ENCODE measurements around the gene GPR137B. TPM values are rescaled to one million over a fixed set of nuclear protein-coding genes. Genes with fewer than 3 reads are reported as not detected.
"Not testable (repeated sequence)": the region's sequence is repeated elsewhere in the genome, so short reads cannot be mapped to it uniquely, and the experiment has no call there.

GPR137B gene
- total and polyA plus RNA-seq, 5 experiments from 2014 or later: 3.6 to 10.2 (median 8.1) TPM

DNA sequence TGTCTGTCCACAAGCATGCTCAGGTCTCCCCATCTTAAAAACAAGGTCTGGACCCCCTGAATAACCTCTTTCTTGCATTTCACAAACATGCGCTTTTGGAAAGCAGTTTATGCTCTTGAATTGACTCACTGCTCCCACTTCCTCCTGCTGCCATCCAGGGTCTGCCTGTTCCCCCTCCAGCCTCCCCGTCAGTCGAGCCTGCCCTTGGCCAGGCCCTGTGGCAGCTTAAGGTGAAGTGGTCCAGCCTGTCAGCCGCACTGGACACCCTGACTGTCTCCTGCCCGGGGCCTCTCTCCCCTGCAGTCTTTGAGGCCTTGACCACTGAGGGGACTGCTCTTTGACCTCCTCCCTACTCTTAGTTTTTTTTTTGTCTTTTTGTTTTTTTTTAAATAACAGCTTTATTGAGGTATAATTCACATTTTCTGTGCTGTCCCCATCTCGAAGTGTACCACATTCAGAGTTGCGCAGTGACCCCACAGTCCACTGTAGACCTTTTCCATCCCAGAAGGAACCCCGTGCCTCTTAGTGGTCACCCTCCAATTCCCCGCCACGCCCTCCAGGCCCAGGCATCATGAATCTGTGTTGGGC lies 18.3 kb downstream of the GPR137B start:
- no peak for DNase-seq
- Mint-ChIP-seq H3K36me3 (peaks cover 17 to 23% (median 20%) of the 10 kb centered on the region in 3 donors), H3K27ac (peak overlapping the region in 2 of 10 donors; percentile 10 to 79), H3K27me3 (no peaks in the 10 kb centered on the region), H3K9me3 (peaks cover 0 to 41% (median 18%) of the 10 kb centered on the region in 9 donors), H3K4me3 (peak overlapping the region in 2 of 10 donors; percentile 42 to 75), H3K4me1 (peaks cover 9 to 41% (median 27%) of the 10 kb centered on the region in 4 donors)
- POLR2A ChIA-PET: no interaction called here
- no peak for ATAC-seq

DNA sequence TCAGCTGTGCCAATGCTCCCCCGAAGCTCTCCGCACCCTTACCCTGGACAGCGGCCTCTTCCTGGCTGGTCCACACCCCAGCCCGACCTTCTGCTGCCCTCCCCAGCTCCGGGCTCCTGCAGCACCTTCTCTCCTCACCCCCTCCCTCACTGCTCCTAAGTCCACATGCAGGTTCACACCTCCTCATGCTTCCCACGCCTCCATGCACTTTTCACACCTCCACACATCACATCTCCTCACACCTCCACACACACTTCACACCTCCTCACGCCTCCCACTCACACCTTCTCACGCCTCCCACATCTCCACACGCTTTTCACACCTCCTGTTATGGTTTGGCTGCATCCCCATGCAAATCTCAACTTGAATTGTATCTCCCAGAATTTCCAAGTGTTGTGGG lies 18.9 kb downstream of the GPR137B start:
- H3K4me3 Mint-ChIP-seq: peak overlapping the region in 1 of 10 donors; percentile 42
- H3K4me1 Mint-ChIP-seq: peaks cover 8 to 38% (median 25%) of the 10 kb centered on the region in 4 donors
- H3K9me3 Mint-ChIP-seq: peaks cover 0 to 41% (median 18%) of the 10 kb centered on the region in 9 donors
- H3K27ac Mint-ChIP-seq: peak overlapping the region in 1 of 10 donors; percentile 60
- POLR2A ChIA-PET: no interaction called here
- DNase-seq (no peak), ATAC-seq (no peak)
- no peaks in the 10 kb centered on the region for H3K27me3 Mint-ChIP-seq
- peaks cover 17 to 23% (median 20%) of the 10 kb centered on the region in 3 donors for H3K36me3 Mint-ChIP-seq

DNA sequence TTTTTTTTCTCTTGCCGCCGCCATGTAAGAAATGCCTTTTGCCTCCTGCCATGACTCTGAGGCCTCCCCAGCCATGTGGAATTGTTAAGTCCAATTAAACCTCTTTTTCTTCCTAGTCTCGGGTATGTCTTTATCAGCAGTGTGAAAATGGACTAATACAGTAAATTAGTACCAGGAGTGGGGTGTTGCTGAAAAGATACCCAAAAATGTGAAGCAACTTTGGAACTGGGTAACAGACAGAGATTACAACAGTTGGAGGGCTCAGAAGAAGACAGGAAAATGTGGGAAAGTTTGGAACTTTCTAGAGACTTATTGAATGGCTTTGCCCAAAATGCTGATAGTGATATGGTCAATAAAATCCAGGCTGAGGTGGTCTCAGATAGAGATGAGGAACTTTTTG lies 19.4 kb downstream of the GPR137B start:
- H3K27ac Mint-ChIP-seq, DNase-seq, ATAC-seq, H3K27me3 Mint-ChIP-seq, H3K4me3 Mint-ChIP-seq, POLR2A ChIA-PET: not testable (repeated sequence)
- Mint-ChIP-seq H3K36me3 (peaks cover 17 to 23% (median 20%) of the 10 kb centered on the region in 3 donors), H3K4me1 (peaks cover 8 to 33% (median 24%) of the 10 kb centered on the region in 4 donors), H3K9me3 (peaks cover 0 to 41% (median 18%) of the 10 kb centered on the region in 9 donors)

DNA sequence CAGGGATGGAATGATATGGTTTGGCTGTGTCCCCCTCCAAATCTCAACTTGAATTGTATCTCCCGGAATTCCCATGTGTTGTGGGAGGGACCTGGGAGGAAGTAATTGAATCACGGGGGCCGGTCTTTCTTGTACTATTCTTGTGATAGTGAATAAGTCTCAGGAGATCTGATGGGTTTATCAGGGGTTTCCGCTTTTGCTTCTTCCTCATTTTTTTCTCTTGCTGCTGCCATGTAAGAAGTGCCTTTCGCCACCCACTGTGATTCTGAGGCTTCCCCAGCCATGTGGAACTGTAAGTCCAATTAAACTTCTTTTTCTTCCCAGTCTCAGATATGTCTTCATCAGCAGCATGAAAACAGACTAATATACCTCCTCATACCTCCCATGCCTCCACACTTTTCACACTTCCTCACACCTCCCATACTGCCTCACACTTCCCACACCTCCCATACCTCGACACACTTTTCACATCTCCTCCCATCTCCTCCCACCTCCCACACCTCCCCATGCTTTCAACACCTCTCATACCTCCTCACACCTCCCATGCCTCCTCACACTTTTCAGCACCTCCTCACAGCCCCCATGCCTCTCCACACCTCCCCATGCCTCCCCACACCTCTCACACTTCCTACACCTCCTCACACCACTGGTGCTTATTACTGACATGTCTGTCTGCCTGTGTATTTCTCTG lies 21.3 kb downstream of the GPR137B start:
- ATAC-seq: no peak

DNA sequence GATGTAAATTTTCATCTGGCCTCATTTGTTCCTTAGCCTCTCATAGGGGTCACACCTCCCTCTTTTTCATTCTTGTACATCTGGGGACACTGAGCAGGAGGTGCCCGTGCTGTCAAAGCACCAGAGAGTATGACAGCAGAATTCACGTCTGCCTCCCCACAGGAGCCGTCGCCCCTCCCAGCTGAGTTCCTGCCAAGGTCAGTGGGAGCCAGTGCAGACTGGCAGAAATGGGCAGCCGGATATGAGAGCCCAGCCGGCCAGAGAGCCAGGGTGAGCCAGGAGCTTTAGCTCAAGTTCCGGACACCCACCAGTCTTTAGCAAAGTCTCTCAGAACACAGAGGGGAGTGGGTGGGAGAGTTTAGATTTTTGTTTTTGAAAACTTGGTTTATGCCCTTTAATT lies 21.9 kb downstream of the GPR137B start:
- H3K36me3 Mint-ChIP-seq: peaks cover 18 to 23% (median 20%) of the 10 kb centered on the region in 3 donors
- POLR2A ChIA-PET: no interaction called here

More for the DNA sequence above, 21.3 kb downstream of the GPR137B start:
- no peaks in the 10 kb centered on the region for H3K27me3 Mint-ChIP-seq
- no peak for DNase-seq
- peaks cover 17 to 23% (median 20%) of the 10 kb centered on the region in 3 donors for H3K36me3 Mint-ChIP-seq
- POLR2A ChIA-PET: no interaction called here
- peaks cover 0 to 40% (median 18%) of the 10 kb centered on the region in 9 donors for H3K9me3 Mint-ChIP-seq
- H3K4me1 Mint-ChIP-seq: peaks cover 8 to 29% (median 19%) of the 10 kb centered on the region in 4 donors
- peak overlapping the region in 1 of 10 donors; percentile 61 for H3K27ac Mint-ChIP-seq
- peak overlapping the region in 1 of 10 donors; percentile 26 for H3K4me3 Mint-ChIP-seq

DNA sequence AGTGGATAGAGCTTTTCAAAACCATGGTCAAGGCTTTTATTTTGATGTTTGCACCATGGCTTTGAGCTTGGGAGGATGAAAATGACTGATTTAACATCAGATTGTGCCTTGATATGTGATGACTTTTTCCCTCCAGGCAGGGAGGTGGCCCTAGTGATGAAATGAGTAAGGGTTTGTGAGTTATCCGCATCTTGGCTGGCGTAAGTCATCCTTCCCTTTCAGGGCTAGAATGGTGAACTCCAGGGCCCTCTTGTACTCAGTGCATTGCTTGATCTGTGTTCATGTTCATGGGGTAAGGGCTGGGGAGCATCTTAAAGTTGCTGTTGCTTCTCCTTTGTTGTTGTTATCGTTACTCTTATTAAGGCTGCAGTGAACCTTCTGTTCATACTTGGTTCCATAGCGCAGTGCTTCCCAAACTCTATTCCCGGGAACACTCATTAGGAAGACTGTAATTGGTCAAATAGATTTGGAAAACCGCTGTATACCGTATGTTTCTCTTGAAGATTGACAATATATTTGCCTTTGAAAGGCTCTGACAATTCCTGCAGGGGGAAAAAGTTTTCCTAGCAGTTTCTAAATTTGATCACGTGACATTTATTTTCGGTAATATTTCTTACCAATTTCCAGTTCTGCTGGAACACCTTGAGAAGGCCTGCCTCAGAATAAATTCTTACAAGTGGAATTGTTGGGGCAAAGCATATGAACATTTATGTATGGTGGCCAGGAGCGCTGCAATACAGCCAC lies 23.1 kb downstream of the GPR137B start:
- Mint-ChIP-seq H3K4me1 (peaks cover 6 to 21% (median 12%) of the 10 kb centered on the region in 4 donors), H3K27me3 (no peaks in the 10 kb centered on the region), H3K27ac (no peak overlapping the region), H3K9me3 (peaks cover 0 to 30% (median 17%) of the 10 kb centered on the region in 9 donors), H3K4me3 (no peak overlapping the region), H3K36me3 (peaks cover 17 to 23% (median 18%) of the 10 kb centered on the region in 3 donors)
- POLR2A ChIA-PET: no interaction called here
- DNase-seq: no peak
- no peak for ATAC-seq

More for the DNA sequence above, 21.9 kb downstream of the GPR137B start:
- Mint-ChIP-seq H3K27ac (peak overlapping the region in 2 of 10 donors; percentile 61 to 71), H3K27me3 (no peaks in the 10 kb centered on the region), H3K4me1 (peaks cover 8 to 24% (median 18%) of the 10 kb centered on the region in 4 donors), H3K4me3 (no peak overlapping the region), H3K9me3 (peaks cover 0 to 33% (median 18%) of the 10 kb centered on the region in 9 donors)
- ATAC-seq (no peak), DNase-seq (no peak)

DNA sequence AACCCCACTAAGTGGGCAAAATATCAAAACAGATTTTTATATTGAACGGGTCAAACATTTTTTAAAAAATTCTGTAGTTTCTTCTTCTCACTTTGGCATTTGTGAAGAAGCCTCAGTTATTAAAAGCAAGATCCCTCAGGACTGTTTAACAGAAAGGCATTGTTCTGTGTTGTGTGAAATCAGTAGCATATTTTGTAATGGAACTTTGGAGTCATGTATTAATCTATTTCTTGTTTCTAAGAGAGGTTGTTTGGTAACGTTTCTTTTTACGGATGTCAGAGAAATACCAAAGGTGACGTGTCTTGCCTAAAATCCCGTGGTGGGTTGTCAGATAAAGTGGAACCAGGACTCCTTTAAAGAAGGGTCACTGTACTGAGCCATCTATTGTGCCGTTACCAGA lies 23.7 kb downstream of the GPR137B start:
- DNase-seq (no peak), ATAC-seq (no peak)
- peaks cover 12 to 18% (median 15%) of the 10 kb centered on the region in 3 donors for H3K36me3 Mint-ChIP-seq
- peaks cover 5 to 19% (median 10%) of the 10 kb centered on the region in 4 donors for H3K4me1 Mint-ChIP-seq
- no peaks in the 10 kb centered on the region for H3K27me3 Mint-ChIP-seq
- H3K9me3 Mint-ChIP-seq: peaks cover 0 to 25% (median 11%) of the 10 kb centered on the region in 9 donors
- POLR2A ChIA-PET: no interaction called here
- H3K27ac Mint-ChIP-seq: no peak overlapping the region
- H3K4me3 Mint-ChIP-seq: no peak overlapping the region

DNA sequence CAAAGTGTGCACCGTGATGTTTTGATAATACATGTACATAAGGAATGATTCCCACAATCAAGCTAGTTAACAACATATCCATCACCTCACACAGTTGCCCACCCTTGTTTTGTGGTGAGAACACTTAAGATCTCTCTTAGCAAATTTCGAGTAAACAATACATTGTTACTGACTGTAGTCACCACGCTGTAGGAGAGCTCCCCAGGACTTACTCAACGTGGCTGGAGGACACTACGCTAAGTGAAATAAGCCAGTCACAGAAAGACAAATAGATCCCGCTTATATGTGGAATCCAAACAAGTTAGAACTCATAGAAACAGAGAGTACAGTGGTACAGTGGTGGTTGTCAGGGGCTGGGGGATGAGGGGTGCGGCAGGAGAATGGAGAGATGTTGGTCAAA lies 24.8 kb downstream of the GPR137B start:
- POLR2A ChIA-PET: no interaction called here
- peaks cover 0 to 14% (median under 1%) of the 10 kb centered on the region in 9 donors for H3K9me3 Mint-ChIP-seq
- H3K36me3 Mint-ChIP-seq: peaks cover under 1 to 18% (median 8%) of the 10 kb centered on the region in 3 donors
- ATAC-seq (no peak), DNase-seq (no peak)
- peaks cover 6 to 13% (median 9%) of the 10 kb centered on the region in 4 donors for H3K4me1 Mint-ChIP-seq
- no peaks in the 10 kb centered on the region for H3K27me3 Mint-ChIP-seq
- H3K27ac Mint-ChIP-seq: no peak overlapping the region
- no peak overlapping the region for H3K4me3 Mint-ChIP-seq

DNA sequence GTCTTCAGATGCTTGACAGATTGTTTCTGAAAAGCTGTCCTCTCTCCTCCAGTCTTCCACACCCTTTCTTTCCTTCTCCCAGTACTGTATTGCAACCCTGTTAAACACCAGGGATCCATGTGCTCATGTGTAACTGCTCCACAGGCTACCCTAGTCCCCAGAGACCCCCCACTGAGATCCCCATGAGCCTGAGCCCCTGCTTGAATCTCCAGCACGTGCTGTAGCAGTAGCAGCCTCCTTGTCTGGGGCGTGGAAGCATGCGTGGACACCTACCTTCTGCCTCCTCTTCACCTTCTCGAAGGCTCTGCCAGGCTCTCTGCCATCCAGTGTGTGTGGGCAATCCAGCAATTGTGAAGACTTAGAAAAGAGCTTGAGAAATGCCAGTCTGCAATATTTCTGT lies 25.2 kb downstream of the GPR137B start:
- no peak for DNase-seq
- no peak overlapping the region for H3K27ac Mint-ChIP-seq

DNA sequence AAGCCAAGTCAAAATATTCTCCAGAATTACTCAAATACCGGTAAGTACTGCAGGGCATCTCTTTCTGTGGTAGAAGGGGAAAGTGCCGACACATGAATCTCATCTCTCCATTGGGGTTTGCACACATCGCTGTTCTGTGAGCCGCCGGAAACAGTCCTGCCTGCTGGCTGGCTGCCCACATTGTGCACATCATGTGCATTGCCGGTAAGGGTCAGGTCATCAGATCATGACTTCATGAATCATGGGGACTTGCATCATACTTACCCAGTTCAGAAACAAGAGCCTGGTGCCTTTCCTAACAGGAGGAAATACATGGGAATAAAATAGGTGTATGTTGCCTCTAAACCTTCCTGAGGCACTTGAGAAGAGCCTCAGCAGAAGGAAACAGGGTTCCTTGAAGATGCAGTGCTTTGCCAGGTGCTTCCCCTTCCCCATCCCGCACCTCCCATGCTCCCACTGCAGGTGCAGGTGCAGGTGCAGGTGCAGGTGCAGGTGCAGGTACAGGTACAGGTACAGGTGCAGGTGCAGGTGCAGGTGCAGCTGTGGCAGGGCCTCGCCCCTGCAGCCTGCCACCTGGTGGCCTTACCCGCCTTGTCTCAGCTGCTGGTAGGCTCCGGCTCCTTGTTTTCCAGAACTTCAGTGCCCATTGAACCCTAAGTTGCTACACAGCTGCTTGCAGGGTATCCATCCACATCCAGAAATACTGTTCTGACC lies 26.5 kb downstream of the GPR137B start:
- ATAC-seq (no peak), DNase-seq (no peak)
- H3K27ac Mint-ChIP-seq: no peak overlapping the region
- H3K27me3 Mint-ChIP-seq: no peaks in the 10 kb centered on the region
- POLR2A ChIA-PET: no interaction called here
- H3K9me3 Mint-ChIP-seq: peaks cover 0 to 4% (median 0%) of the 10 kb centered on the region in 9 donors
- no peak overlapping the region for H3K4me3 Mint-ChIP-seq
- H3K36me3 Mint-ChIP-seq: peaks cover 0 to 21% (median 3%) of the 10 kb centered on the region in 3 donors
- peaks cover 3 to 6% (median 5%) of the 10 kb centered on the region in 4 donors for H3K4me1 Mint-ChIP-seq

More for the DNA sequence above, 25.2 kb downstream of the GPR137B start:
- ATAC-seq: no peak
- Mint-ChIP-seq H3K9me3 (peaks cover 0 to 11% (median 0%) of the 10 kb centered on the region in 9 donors), H3K36me3 (peaks cover 0 to 18% (median 8%) of the 10 kb centered on the region in 3 donors), H3K4me3 (no peak overlapping the region), H3K27me3 (no peaks in the 10 kb centered on the region), H3K4me1 (peaks cover 6 to 13% (median 9%) of the 10 kb centered on the region in 4 donors)
- POLR2A ChIA-PET: no interaction called here

DNA sequence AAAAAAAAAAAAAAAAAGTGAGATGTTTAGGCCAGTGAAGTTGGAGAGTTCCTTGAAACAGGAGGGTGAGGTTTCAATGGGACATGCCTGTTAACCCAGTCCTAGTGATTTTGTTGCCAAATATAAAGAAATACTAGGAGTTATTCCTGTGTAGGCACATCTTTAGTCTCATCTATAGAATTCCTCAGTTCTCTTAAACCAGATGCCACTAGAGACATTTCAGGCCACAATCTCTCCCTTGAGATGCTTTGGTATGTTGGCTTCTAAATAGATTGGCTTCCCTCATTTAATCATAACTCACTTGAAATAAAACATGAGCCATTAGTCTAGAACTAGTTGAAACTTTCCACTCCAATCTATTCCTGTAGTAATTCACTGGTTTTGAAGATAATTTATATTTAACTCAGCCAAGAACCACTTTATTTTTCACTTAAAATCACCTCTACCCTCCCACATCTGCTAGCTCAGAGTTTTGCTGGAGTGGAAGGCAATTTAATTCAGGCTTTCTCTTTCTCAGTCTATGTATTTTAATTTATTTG lies 29.8 kb downstream of the GPR137B start:
- POLR2A ChIA-PET: no interaction called here
- DNase-seq: no peak
- no peak for ATAC-seq
- no peaks in the 10 kb centered on the region for H3K27me3 Mint-ChIP-seq
- no peaks in the 10 kb centered on the region for H3K9me3 Mint-ChIP-seq
- peaks cover 0 to 2% (median under 1%) of the 10 kb centered on the region in 4 donors for H3K4me1 Mint-ChIP-seq
- no peak overlapping the region for H3K4me3 Mint-ChIP-seq
- no peak overlapping the region for H3K27ac Mint-ChIP-seq
- peaks cover 0 to 24% (median 0%) of the 10 kb centered on the region in 3 donors for H3K36me3 Mint-ChIP-seq
